Lower leg skin (tissue), 3 donors: ENCODE data around the gene AMN.

Experiments
- CTCF ChIP-seq, 3 donors: fragments of 450-650 bp; IDR thresholded peaks; one replicate each; pipeline ENCODE4 v1.5.1; 2016; ENCODE audit warnings: antibody characterized with exemption in 3 of 3, mild to moderate bottlenecking in 3 of 3, moderate library complexity in 2 of 3
- POLR2A ChIP-seq, 2 donors: fragments of 450-650 bp; IDR thresholded peaks; one replicate each; pipeline ENCODE4 v1.6.1; 2016 to 2017; ENCODE audit warnings: antibody characterized with exemption in 2 of 2, mild to moderate bottlenecking in 1 of 2, moderate library complexity in 1 of 2

GRCh38 chr14:102953100-102953499 lies 30.6 kb downstream of the AMN start:
- TF ChIP-seq CTCF (IDR thresholded peaks at IDR 0.05) (no peak), POLR2A (IDR thresholded peaks at IDR 0.05) (no peak)
